ENCODE measurements around the gene TCEA2. TPM values are rescaled to one million over a fixed set of nuclear protein-coding genes. Genes with fewer than 3 reads are reported as not detected.

Gene TCEA2
- total RNA-seq, 1 experiment from 2014 or later = 48.3 TPM

DNA sequence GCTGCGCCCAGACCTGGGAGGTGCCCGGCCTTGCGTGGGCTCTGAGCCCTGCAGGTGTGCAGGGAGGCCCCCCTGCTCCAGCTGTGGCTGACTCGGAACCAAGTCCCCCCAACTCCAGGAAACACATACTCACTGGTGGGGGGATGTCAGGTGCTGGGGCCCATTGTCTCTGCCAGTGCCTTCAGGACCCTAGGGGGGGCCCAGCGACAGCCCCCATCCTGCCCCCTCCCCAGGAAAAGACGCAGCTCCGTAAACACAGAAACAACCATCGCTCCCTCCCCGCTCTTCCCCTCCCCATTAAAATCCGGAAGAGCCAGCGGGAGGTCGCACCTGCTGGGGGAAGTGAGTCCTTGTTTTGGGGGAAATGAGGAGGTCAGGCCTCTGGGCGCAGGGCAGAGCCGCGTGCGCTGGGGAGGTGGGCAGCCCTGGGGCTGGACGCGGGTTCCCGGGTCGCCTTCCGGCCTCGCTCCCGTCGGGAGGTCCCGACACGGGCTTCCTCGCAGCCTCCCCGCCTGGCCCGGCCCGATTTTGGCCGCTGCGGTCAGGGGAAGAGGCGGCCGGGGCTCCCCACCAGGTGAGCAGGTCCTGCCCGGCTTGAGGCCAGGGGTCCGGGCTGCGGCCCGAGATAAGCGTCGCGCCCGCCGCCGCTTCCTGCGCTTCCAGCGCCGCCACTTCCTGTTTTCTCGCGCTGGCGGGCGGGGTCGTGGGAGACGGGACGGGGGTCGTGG, 20.8 kb upstream of the TCEA2 start:
- Histone ChIP-seq H3K4me1 (peaks cover 12% of the 10 kb centered on the region), H3K27me3 (replicated peaks; ENCODE audit: control insufficient read depth, insufficient read depth, low read length) (no peaks in the 10 kb centered on the region), H3K4me3 (ENCODE audit: low read depth, low read length) (peak overlapping the region; percentile 24), H3K9me3 (no peaks in the 10 kb centered on the region), H3K36me3 (ENCODE audit: control insufficient read depth, insufficient read depth, low read length) (no peaks in the 10 kb centered on the region)
- BruUV-seq (replicated peaks) = no TSS peak
- TF ChIP-seq, protein P1, sequence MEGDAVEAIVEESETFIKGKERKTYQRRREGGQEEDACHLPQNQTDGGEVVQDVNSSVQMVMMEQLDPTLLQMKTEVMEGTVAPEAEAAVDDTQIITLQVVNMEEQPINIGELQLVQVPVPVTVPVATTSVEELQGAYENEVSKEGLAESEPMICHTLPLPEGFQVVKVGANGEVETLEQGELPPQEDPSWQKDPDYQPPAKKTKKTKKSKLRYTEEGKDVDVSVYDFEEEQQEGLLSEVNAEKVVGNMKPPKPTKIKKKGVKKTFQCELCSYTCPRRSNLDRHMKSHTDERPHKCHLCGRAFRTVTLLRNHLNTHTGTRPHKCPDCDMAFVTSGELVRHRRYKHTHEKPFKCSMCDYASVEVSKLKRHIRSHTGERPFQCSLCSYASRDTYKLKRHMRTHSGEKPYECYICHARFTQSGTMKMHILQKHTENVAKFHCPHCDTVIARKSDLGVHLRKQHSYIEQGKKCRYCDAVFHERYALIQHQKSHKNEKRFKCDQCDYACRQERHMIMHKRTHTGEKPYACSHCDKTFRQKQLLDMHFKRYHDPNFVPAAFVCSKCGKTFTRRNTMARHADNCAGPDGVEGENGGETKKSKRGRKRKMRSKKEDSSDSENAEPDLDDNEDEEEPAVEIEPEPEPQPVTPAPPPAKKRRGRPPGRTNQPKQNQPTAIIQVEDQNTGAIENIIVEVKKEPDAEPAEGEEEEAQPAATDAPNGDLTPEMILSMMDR (IDR thresholded peaks at IDR 0.05; ENCODE audit: insufficient read depth in 1 of 2, low read depth in 1 of 2, low read length in 1 of 2, severe bottlenecking in 1 of 2, unreplicated experiment in 1 of 2) = no peak
- ChIA-PET CTCF (interaction anchor here (4.6 kb wide), 1 partner anchor 61 kb away, joined by 139 read pairs; the partner anchor contains the start of genes PRPF6 and SAMD10), POLR2A (no interaction called here)
- Mint-ChIP-seq H3K27ac (ENCODE audit: unreplicated experiment) (no peak overlapping the region), H3K27me3 (ENCODE audit: insufficient read depth, unreplicated experiment) (peaks cover 18% of the 10 kb centered on the region), H3K9me3 (ENCODE audit: unreplicated experiment) (no peaks in the 10 kb centered on the region), H3K4me3 (ENCODE audit: unreplicated experiment) (no peak overlapping the region), H3K4me1 (ENCODE audit: low read depth, unreplicated experiment) (no peaks in the 10 kb centered on the region), H3K36me3 (ENCODE audit: insufficient read depth, unreplicated experiment) (peaks cover 19% of the 10 kb centered on the region)
- intact Hi-C loops (cut with micrococcal nuclease; ENCODE audit: unreplicated experiment) = no loop called here
- no peak for DNase-seq

DNA sequence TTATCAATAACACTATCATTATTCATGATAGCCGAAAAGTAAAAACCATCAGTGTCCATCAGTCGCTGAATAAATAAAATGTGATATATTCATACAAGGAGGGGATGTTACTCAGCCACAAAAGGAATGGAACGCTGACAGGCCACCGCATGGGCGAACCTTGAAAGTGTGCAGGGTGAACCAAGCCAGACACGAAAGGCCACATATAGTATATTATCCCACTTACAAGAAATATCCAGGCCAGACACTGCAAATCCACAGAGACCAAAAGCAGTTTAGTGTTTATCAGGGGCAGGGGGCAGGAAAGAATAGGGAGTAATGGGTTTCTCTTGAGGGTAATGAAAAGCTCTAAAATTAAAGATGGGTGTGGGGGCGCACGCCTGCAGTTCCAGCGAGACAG, 19.2 kb upstream of the TCEA2 start:
- ChIA-PET POLR2A (no interaction called here), CTCF (interaction anchor here (0.7 kb wide), 1 partner anchor 83 kb away, joined by 6 read pairs; no protein-coding TSS in a partner anchor)
- no peak for DNase-seq
- Mint-ChIP-seq H3K27me3 (ENCODE audit: insufficient read depth, unreplicated experiment) (peaks cover 21% of the 10 kb centered on the region), H3K36me3 (ENCODE audit: insufficient read depth, unreplicated experiment) (peaks cover 4% of the 10 kb centered on the region), H3K27ac (ENCODE audit: unreplicated experiment) (no peak overlapping the region), H3K4me1 (ENCODE audit: low read depth, unreplicated experiment) (no peaks in the 10 kb centered on the region), H3K4me3 (ENCODE audit: unreplicated experiment) (no peak overlapping the region), H3K9me3 (ENCODE audit: unreplicated experiment) (no peaks in the 10 kb centered on the region)
- Histone ChIP-seq H3K4me1 (peaks cover 5% of the 10 kb centered on the region), H3K9me3 (no peaks in the 10 kb centered on the region), H3K4me3 (ENCODE audit: low read depth, low read length) (no peak overlapping the region), H3K36me3 (ENCODE audit: control insufficient read depth, insufficient read depth, low read length) (no peaks in the 10 kb centered on the region), H3K27me3 (replicated peaks; ENCODE audit: control insufficient read depth, insufficient read depth, low read length) (peaks cover 1% of the 10 kb centered on the region; the same call in 1 of the 2 replicates)
- intact Hi-C loops (cut with micrococcal nuclease; ENCODE audit: unreplicated experiment) = no loop called here
- TF ChIP-seq, protein P1 (IDR thresholded peaks at IDR 0.05; ENCODE audit: insufficient read depth in 1 of 2, low read depth in 1 of 2, low read length in 1 of 2, severe bottlenecking in 1 of 2, unreplicated experiment in 1 of 2) = no peak
- no TSS peak for BruUV-seq (replicated peaks)

DNA sequence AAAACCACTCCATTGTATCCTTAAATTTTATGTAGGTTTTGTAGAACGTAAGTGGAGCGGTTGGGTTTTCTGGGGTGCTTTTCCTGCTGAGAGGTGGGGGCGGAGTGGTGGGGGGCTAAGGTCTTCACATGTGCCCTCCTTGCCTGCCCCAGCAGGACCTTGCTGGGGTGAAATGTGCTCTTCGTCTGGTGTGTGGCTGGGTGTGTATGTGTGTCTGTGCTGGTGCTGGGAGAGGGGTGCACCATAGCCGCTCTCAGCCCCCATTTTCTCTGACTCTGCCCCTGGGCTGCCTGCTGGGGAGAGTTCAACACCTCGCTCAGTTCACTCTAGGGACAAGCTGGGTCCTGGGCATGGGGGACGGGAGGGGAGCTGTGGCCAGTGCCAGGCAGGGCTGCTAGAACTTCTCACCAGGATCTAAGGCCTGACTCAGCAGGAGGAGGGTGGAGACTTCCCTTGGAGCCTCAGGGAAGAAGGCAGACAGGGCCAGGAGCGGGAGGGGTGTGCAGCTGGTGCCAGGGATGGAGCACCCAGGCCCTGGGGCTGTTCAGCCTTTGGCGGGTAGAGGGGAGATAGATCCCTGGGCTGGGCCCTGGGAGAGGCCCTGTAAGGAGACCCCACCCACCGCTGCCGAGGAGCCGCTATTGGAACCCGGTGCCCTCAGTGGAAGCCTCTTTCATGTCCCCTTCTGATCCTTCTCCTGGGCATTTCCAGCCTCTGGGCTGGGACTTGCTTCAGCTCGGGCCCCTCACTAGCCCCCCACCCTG, 18.3 kb upstream of the TCEA2 start:
- H3K27me3 ChIP-seq (replicated peaks; ENCODE audit: control insufficient read depth, insufficient read depth, low read length) = peaks cover 1% of the 10 kb centered on the region; the same call in 1 of the 2 replicates
- Mint-ChIP-seq H3K36me3 (ENCODE audit: insufficient read depth, unreplicated experiment) (no peaks in the 10 kb centered on the region), H3K9me3 (ENCODE audit: unreplicated experiment) (no peaks in the 10 kb centered on the region), H3K4me1 (ENCODE audit: low read depth, unreplicated experiment) (no peaks in the 10 kb centered on the region), H3K4me3 (ENCODE audit: unreplicated experiment) (no peak overlapping the region), H3K27ac (ENCODE audit: unreplicated experiment) (no peak overlapping the region), H3K27me3 (ENCODE audit: insufficient read depth, unreplicated experiment) (peaks cover 24% of the 10 kb centered on the region)
- TF ChIP-seq, protein P1 (IDR thresholded peaks at IDR 0.05; ENCODE audit: insufficient read depth in 1 of 2, low read depth in 1 of 2, low read length in 1 of 2, severe bottlenecking in 1 of 2, unreplicated experiment in 1 of 2) = no peak
- DNase-seq = no peak
- ChIA-PET POLR2A (no interaction called here), CTCF (interaction anchor here (0.7 kb wide), 1 partner anchor 84 kb away, joined by 6 read pairs; no protein-coding TSS in a partner anchor)
- H3K9me3 ChIP-seq = no peaks in the 10 kb centered on the region
- no peak overlapping the region for H3K4me3 ChIP-seq (ENCODE audit: low read depth, low read length)
- H3K4me1 ChIP-seq = peaks cover under 1% of the 10 kb centered on the region
- intact Hi-C loops (cut with micrococcal nuclease; ENCODE audit: unreplicated experiment) = no loop called here
- H3K36me3 ChIP-seq (ENCODE audit: control insufficient read depth, insufficient read depth, low read length) = no peaks in the 10 kb centered on the region
- no TSS peak for BruUV-seq (replicated peaks)
